B cell (primary cell): ENCODE results near the gene SH3RF3. TPM values are rescaled to one million over a fixed set of nuclear protein-coding genes. Genes with fewer than 3 reads are reported as not detected.

Experiments
- ATAC-seq: fragments of 200-7000 bp; cut with Tn5 transposase; one replicate; pipeline ENCODE4 v1.10.0; 2021; ENCODE audit warnings: low read depth, mild to moderate bottlenecking, moderate number of reproducible peaks, moderate library complexity
- CTCF ChIA-PET: fragments of 350-600 bp; sonication (Branson Sonifier 250); formaldehyde crosslinking; loops from one replicate; lab custom pipeline; 2021; ENCODE audit warnings: antibody characterized with exemption, inconsistent platforms; lab: Charles Lee
- POLR2A ChIA-PET: fragments of 350-600 bp; sonication (Branson Sonifier 250); formaldehyde crosslinking; loops from one replicate; lab custom pipeline; 2021; ENCODE audit warnings: antibody characterized with exemption; lab: Charles Lee
- DNase-seq: peaks from one replicate; pipeline ENCODE4 v3.0.0; 2013
- H2AFZ ChIP-seq: 2 replicates; pipeline ENCODE4 v1.6.1; 2012; ENCODE audit warnings: mild to moderate bottlenecking, low read depth, low read length; ENCODE audit not compliant: insufficient read depth, poor library complexity, severe bottlenecking
- H3K27ac ChIP-seq, 2 donors: 1 replicate in 1 of 2; 2 replicates in 1 of 2; pipeline ENCODE4 v1.5.1; 2012 to 2013; ENCODE audit warnings: low read length in 2 of 2, mild to moderate bottlenecking in 2 of 2, moderate library complexity in 1 of 2
- H3K27me3 ChIP-seq, 4 experiments: fragments of 200-600 bp in 1 of 4; sonication (generic) in 1 of 4; replicated peaks in 1 of 4; 1 replicate in 2 of 4; 2 replicates in 2 of 4; pipeline versions ENCODE4 v1.6.1 to v1.7.0; 2013 to 2016; ENCODE audit warnings: low read length in 3 of 4, mild to moderate bottlenecking in 2 of 4, mixed read lengths in 1 of 4, moderate library complexity in 1 of 4; ENCODE audit not compliant: insufficient read depth in 4 of 4, control insufficient read depth in 3 of 4; ENCODE audit errors: control extremely low read depth in 1 of 4
- H3K36me3 ChIP-seq, 2 experiments: replicated peaks in 1 of 2; 1 replicate in 1 of 2; 2 replicates in 1 of 2; pipeline versions ENCODE4 v1.6.1 to v1.7.1; 2013; ENCODE audit warnings: low read length in 1 of 2; ENCODE audit not compliant: insufficient read depth in 2 of 2, control insufficient read depth in 1 of 2; ENCODE audit errors: control extremely low read depth in 1 of 2, extremely low read depth in 1 of 2
- H3K4me1 ChIP-seq, 2 donors: fragments of 200-600 bp in 1 of 2; sonication (generic) in 1 of 2; 1 replicate in 1 of 2; 2 replicates in 1 of 2; pipeline versions ENCODE4 v1.5.1 to v1.6.1; 2013 to 2017; ENCODE audit warnings: low read length in 2 of 2; ENCODE audit not compliant: control insufficient read depth in 2 of 2, insufficient read depth in 2 of 2
- H3K4me2 ChIP-seq: replicated peaks from 2 replicates; pipeline ENCODE3; 2012; ENCODE audit warnings: mild to moderate bottlenecking, low read depth, low read length; ENCODE audit not compliant: poor library complexity, severe bottlenecking
- H3K4me3 ChIP-seq, 5 experiments: fragments of 200-600 bp in 1 of 5; sonication (generic) in 1 of 5; 1 replicate in 3 of 5; 2 replicates in 2 of 5; pipeline versions ENCODE4 v1.5.1 to v1.7.0; 2011 to 2016; ENCODE audit warnings: low read length in 4 of 5, mild to moderate bottlenecking in 4 of 5, low read depth in 2 of 5, control low read depth in 1 of 5, moderate library complexity in 1 of 5; ENCODE audit not compliant: insufficient read depth in 1 of 5; ENCODE audit errors: control extremely low read depth in 1 of 5, extremely low read depth in 1 of 5
- H3K79me2 ChIP-seq: fragments of 200-600 bp; sonication (generic); one replicate; pipeline ENCODE4 v1.6.0; 2016; ENCODE audit warnings: low read length; ENCODE audit not compliant: control insufficient read depth, insufficient read depth
- H3K9ac ChIP-seq: fragments of 200-600 bp; sonication (generic); 2 replicates; pipeline ENCODE4 v1.6.1; 2017; ENCODE audit warnings: mild to moderate bottlenecking, low read length, moderate library complexity
- H3K9me3 ChIP-seq, 3 donors: one replicate each; pipeline versions ENCODE4 v1.6.1 to v1.7.1; 2013; ENCODE audit warnings: low read length in 2 of 3; ENCODE audit not compliant: control insufficient read depth in 2 of 3, insufficient read depth in 1 of 3; ENCODE audit errors: control extremely low read depth in 1 of 3
- H4K20me1 ChIP-seq: 2 replicates; pipeline ENCODE4 v1.6.0; 2012; ENCODE audit warnings: mild to moderate bottlenecking, low read length; ENCODE audit not compliant: insufficient read depth, control insufficient read depth, poor library complexity, severe bottlenecking
- H3K27ac Mint-ChIP-seq: one replicate; pipeline ENCODE4 v1.8.0; 2021; ENCODE audit warnings: mixed read lengths
- H3K27me3 Mint-ChIP-seq: one replicate; pipeline ENCODE4 v1.8.0; 2021; ENCODE audit warnings: mixed read lengths
- H3K4me1 Mint-ChIP-seq: one replicate; pipeline ENCODE4 v1.8.0; 2021; ENCODE audit warnings: mixed read lengths
- H3K4me3 Mint-ChIP-seq: one replicate; pipeline ENCODE4 v1.8.0; 2021; ENCODE audit warnings: mixed read lengths
- H3K9me3 Mint-ChIP-seq: one replicate; pipeline ENCODE4 v1.8.0; 2022; ENCODE audit warnings: mixed read lengths; ENCODE audit not compliant: insufficient read depth
- EZH2 ChIP-seq: IDR thresholded peaks from 2 replicates; pipeline ENCODE4 v1.6.1; 2012; ENCODE audit warnings: borderline replicate concordance, low read depth, mild to moderate bottlenecking, moderate library complexity, low read length; ENCODE audit not compliant: insufficient read depth, poor library complexity, severe bottlenecking
- WGBS: methylation state at CpG from one replicate; pipeline ENCODE4 v1.1.5; 2013; ENCODE audit warnings: missing lambda C conversion rate; ENCODE audit not compliant: insufficient coverage; 5-methylcytosine and 5-hydroxymethylcytosine counted together
- intact Hi-C: fragments of 100-400 bp; cut with micrococcal nuclease; formaldehyde crosslinking; loops from one replicate; pipeline ENCODE4 v1.10.0; 2022
- polyA plus RNA-seq: library from polyadenylated mRNA; depleted of rRNA; stranded (reverse); fragments of >200 nt; gene quantifications from 2 replicates; pipeline ENCODE4 v1.2.3, GENCODE V29; 2012
- total RNA-seq, 2 donors: library from RNA; stranded (reverse); fragments of 120-200 nt in 1 of 2; gene quantifications; 1 replicate in 1 of 2; 2 replicates in 1 of 2; pipeline versions ENCODE4 v1.2.3 to v1.2.4, GENCODE V29; 2013 to 2022
- TF ChIP-seq, protein P1 (sequence below): fragments of 200-600 bp; IDR thresholded peaks from one replicate; pipeline ENCODE4 v1.8.0; 2022; ENCODE audit warnings: antibody characterized with exemption, mild to moderate bottlenecking

Gene SH3RF3
- total and polyA plus RNA-seq, 2 donors (not counting 1 experiment from before 2014, with no cell fraction given): 0.07 to 1.2 TPM

DNA sequence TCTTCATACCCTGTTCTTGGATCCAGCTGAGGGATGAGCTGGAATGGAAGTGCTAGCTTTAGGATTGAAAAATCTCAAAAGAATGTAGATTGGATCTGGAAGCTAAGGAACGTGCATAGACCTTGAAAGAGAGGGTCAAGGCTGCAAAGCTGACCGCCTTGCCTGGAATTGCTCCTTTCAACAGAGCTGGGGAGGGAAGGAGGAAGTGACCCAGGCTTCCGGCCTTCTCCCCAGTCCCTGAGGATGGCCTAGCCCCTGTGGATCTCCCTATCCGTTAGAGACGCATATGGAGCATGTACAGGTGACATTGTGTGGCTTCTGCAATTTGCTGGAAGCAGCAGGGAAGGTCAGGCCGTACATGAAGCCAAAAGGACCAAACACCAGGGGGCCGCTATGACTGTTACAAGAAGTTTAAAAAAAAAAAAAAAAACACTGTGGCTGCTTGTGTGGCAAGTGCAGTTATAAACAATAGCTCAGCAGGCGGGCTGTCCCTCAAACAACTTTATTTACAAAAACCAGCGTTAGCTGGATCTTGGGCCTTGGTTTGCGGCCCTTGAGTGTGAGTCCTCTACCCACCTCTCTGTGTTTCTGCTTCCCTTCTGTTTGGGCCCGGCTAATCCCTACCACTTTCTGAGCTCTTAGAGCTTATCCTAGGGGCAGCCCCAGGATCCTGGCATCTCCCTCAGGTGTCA, 257.1 kb downstream of the SH3RF3 start:
- H3K9ac ChIP-seq: no peak overlapping the region
- no peaks in the 10 kb centered on the region for H3K27me3 ChIP-seq
- CTCF ChIA-PET: no interaction called here
- TF ChIP-seq, protein P1, sequence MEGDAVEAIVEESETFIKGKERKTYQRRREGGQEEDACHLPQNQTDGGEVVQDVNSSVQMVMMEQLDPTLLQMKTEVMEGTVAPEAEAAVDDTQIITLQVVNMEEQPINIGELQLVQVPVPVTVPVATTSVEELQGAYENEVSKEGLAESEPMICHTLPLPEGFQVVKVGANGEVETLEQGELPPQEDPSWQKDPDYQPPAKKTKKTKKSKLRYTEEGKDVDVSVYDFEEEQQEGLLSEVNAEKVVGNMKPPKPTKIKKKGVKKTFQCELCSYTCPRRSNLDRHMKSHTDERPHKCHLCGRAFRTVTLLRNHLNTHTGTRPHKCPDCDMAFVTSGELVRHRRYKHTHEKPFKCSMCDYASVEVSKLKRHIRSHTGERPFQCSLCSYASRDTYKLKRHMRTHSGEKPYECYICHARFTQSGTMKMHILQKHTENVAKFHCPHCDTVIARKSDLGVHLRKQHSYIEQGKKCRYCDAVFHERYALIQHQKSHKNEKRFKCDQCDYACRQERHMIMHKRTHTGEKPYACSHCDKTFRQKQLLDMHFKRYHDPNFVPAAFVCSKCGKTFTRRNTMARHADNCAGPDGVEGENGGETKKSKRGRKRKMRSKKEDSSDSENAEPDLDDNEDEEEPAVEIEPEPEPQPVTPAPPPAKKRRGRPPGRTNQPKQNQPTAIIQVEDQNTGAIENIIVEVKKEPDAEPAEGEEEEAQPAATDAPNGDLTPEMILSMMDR: no peak
- TF ChIP-seq EZH2: no peak
- POLR2A ChIA-PET: no interaction called here
- ATAC-seq (no peak), DNase-seq (no peak)
- no peak overlapping the region for H3K4me3 Mint-ChIP-seq
- intact Hi-C loops: no loop called here
- no peaks in the 10 kb centered on the region for H3K4me1 Mint-ChIP-seq
- H3K27me3 Mint-ChIP-seq: no peaks in the 10 kb centered on the region
- H3K9me3 Mint-ChIP-seq: no peaks in the 10 kb centered on the region
- H3K36me3 ChIP-seq: no peaks in the 10 kb centered on the region
- H3K4me1 ChIP-seq: no peaks in the 10 kb centered on the region
- H3K4me2 ChIP-seq: no peak overlapping the region
- H3K9me3 ChIP-seq: peaks cover 0 to 6% (median 0%) of the 10 kb centered on the region in 3 donors
- H3K4me3 ChIP-seq: no peak overlapping the region
- no peaks in the 10 kb centered on the region for H3K79me2 ChIP-seq
- no peaks in the 10 kb centered on the region for H4K20me1 ChIP-seq
- no peak overlapping the region for H3K27ac ChIP-seq
- H3K27ac Mint-ChIP-seq: no peak overlapping the region
- WGBS: 95% methylated on average over 11 of the region's 11 CpGs
- H2AFZ ChIP-seq: no peak overlapping the region

DNA sequence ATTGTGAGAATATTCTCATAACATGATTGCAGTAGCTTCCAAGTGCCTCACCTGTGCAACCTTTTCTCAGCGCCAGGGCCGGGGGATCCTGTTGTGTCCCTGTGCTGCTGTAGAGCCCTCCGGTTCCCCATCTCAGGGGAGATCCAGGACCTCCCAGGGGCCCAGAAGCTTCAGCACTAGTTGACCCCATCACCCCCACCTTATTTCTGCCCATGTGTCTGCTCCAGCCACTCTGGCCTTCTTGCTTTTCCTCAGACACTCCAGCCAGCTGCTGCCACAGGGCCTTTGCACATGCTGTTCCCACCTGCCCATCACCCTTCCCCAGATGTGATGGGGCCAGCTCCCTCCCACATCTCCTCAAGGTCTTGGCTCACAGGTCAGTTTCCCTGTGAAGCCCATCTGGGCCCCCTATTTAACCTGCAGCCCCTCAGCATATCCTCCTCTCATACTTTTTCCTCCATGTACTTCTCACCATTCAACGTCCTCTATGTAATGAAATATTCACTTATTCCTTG, 258.3 kb downstream of the SH3RF3 start:
- Histone ChIP-seq H2AFZ (no peak overlapping the region), H3K79me2 (no peaks in the 10 kb centered on the region), H4K20me1 (no peaks in the 10 kb centered on the region), H3K36me3 (no peaks in the 10 kb centered on the region), H3K4me3 (no peak overlapping the region), H3K9ac (no peak overlapping the region), H3K9me3 (peaks cover 0 to 6% (median 0%) of the 10 kb centered on the region in 3 donors), H3K27ac (no peak overlapping the region), H3K4me2 (no peak overlapping the region), H3K27me3 (no peaks in the 10 kb centered on the region), H3K4me1 (no peaks in the 10 kb centered on the region)
- 96% methylated on average over 3 of the region's 4 CpGs for WGBS
- TF ChIP-seq, protein P1: no peak
- TF ChIP-seq EZH2: no peak
- CTCF ChIA-PET: no interaction called here
- no peaks in the 10 kb centered on the region for H3K9me3 Mint-ChIP-seq
- no peaks in the 10 kb centered on the region for H3K27me3 Mint-ChIP-seq
- ATAC-seq: no peak
- POLR2A ChIA-PET: no interaction called here
- no peak overlapping the region for H3K4me3 Mint-ChIP-seq
- no peaks in the 10 kb centered on the region for H3K4me1 Mint-ChIP-seq
- DNase-seq: no peak
- intact Hi-C loops: no loop called here
- H3K27ac Mint-ChIP-seq: no peak overlapping the region
